GM11168 (cell line): Measurements from ENCODE around the gene PLLP.

ENCODE experiments used
- in situ Hi-C: fragments of 300-500 bp; cut with MboI; formaldehyde crosslinking; loops from one replicate; pipeline ENCODE4 v1.12.0; 2022; ENCODE audit warnings: low sequenced_read_pairs; ENCODE audit not compliant: unreplicated experiment

The PLLP gene

DNA sequence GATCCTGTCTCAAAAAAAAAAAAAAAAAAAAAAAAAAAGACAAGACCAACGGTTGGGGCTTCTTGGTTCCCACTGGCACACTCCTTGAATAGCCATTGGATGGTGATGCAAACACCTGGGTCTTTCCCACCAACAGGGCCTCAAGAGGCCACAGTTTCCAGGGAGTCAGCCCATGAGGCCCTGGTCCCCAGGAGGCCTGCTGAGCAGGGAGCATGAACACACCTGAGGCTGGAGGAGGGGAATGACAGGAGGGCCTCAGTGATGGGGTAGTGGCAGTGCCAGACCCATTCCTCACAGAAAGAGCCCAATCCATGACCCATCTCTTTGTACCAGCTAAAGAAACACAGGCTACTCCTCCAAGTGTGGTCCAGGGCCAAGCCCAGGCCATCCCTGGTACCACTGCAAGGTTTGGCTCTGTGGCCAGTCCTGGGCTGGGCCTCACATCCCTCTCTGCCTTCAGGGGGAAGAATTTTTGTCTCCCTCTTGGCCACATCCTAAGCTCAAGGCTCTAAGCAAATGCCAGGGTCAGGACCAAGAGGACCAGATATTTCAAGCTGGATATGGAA lies 25.5 kb downstream of the PLLP start:
- in situ Hi-C loops = no loop called here

DNA sequence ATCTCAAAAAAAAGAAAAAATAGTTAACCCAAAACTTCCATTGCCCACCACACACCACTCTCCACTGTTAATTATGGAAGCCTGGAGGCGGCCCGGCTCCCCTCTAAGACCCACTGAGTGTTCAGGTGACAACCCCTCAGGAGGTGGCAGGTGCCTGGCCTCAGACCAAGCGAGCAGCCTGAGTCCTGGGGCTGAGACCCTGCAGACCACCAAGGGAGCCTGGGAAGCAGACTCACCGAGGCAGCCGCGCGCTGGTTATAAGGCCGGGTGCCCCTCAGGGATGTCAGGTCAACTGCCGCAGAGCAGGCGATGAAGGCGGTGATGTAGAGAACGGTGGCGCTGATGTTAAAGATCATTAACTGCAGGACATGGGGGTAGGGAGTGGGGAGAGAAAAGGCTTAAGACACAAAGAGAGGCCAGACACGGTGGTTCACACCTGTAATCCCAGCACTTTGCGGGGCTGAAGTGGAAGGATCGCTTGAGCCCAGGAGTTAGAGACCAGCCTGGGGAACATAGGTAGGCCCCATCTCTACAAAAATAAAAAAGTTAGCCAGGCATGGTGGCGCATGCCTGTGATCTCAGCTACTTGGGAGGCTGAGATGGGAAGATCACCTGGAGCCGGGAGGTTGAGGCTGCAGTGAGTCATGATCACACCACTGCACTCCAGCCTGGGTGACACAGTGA lies 26.1 kb downstream of the PLLP start:
- in situ Hi-C loops = no loop called here

DNA sequence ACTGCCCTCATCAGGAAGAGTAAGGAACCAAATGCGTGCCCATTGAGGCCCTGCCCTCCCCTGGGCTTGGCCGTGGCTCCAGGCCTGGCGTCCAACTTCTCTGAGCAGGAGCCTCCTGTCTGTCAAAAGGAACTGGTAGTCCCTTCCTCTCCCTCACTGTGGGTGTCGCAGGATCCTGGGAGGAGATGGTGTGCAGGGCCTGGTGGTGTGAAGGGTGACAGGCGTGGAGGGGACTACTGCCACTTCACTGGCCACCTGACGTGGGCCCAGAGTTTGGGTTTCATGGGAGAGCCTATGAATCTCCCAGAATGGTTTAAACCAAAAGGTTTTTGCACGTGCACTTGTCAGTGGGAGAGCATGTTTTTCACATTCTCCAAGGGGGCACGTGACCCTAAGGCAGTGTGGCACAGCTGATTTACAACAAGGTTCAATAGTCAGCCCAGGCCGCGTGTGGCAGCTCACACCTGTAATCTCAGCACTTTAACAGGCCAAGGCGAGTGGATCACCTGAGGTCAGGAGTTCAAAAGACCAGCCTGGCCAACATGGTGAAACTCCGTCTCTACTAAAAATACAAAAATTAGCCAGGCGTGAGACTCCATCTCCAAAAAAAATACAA lies 26.9 kb downstream of the PLLP start:
- in situ Hi-C loops = no loop called here

DNA sequence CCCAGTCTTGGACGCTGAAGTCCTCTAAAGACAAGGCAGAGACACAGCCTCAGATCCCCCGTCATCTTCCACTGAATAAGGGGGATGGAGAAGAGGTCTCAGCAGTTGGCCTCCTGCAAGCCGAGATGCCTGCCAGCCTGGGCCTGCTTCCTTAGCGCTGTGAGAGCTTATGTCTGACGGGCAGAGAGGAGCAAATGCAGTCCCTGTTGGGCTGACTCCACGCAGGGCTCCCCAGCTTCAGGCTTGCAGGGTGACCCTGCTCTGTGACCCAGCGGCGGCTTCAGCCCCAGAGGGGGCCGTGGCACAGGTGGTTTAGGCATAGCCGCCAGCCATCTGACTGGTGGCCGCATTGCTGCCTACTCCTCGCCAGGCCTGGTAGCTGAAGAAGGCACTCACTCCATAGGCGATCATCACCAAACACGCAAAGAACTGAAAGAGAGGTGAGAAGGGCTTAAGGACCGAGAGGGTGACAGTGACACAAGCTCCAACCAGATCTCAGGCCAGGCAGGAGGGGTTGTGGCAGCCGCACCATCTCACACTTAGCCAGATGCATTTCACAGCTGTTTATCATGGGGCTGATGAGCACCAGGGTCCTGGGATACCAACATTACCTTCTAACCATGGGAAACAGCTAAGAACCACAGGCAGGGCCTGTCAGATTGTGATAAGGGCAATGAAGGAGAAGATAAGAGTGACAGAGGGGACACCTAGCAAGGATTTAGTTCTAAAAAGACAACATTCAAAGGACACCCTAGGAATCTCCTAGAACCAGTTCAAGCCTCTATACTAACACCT lies 27.7 kb downstream of the PLLP start:
- in situ Hi-C loops = no loop called here

DNA sequence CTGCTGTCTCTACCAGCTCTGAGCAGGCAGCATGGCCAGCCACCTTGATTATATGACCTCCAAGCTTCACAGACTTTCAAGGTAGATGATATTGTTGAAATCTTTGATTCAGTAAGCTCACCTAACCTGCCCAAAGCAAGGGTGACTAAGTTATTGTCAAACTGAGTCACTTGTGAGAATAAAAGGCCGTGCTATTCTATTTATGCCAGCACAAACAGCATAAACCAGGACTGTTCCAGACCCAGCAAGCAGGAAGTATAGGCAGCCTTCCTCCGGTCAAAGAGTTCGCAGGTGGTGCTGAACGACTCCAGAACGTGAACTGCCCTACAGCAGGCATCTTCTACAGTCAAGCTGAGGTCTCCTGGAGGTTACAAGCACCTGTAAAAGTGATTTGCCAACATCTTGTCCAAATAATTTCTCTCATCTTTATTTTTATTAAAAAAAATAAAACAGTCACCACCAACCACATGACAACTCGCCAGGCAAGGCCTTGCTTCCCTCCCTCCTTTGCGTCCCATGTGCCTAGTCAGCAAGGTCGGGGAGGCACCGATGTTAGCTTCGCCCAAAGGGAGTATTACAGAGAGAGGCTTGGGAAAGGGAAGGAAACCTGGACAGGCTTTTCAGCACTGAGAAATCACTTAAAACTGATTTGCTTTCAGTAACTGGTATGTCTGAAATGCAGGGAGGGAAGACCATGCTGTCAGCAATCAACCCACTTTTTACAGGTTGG lies 28.6 kb downstream of the PLLP start:
- in situ Hi-C loops = no loop called here

DNA sequence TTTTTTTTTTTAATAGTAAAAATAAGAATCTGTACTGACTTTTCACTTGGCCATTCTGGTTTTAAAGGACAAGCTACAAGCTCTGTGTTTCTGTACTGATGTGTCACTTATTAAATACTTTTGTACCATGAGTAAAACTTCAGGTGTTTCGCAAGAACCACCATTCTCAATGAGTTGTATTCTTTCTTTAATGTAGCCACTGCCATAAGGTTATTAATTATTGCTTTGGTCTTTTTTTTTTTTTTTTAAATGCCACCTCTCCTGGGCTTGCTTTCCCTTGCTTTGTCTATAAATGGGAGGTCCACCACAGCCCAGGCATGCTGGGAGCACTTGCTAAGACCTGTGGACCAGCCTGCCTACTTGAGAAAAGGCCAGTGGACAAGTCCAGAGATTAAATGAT lies 31.0 kb downstream of the PLLP start:
- in situ Hi-C loops = no loop called here

DNA sequence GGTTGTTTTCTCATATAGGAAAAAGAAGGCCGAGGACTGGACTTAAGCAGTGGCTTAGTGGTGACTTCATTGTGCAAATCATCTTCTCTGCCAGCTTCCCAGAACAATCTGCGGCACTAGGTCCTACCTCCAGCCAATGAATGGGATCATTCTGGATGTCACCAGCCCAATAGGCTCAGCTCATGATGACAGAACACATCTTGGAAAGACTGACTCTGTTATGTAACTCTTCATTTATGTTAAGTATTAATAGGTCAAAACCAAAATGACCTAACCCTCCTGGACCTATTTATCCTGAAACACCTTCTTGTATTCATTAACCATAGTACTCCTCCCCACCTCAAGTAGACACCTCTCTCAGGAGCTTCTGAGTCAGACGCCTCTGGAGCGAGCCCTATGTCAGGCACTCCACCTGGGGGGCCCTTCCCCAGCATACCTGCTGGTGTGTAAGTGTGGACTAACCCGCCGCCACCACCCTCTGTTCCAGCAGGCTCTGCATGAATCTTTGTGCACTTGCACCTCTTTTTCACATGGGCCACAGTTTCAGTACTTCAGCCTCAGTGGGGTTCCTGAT lies 32.2 kb downstream of the PLLP start:
- in situ Hi-C loops = no loop called here

DNA sequence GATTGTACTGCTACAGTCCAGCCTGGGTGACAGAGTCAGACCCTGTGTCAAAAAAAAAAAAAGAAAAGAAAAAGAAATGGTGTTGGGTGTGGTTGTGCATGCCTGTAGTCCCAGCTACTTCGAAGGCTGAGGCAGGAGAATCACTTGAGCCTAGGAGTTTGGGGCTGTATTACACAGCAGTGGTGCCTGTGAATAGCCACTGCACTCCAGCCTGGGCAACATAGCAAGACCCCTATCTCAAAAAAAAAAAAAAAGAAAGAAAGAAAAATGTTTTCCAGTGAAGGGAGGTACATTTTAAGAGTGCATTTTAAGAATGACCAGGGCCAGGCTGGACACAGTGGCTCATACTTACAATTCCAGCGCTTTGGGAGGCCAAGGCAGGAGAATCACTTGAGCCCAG lies 33.1 kb downstream of the PLLP start:
- in situ Hi-C loops = no loop called here

DNA sequence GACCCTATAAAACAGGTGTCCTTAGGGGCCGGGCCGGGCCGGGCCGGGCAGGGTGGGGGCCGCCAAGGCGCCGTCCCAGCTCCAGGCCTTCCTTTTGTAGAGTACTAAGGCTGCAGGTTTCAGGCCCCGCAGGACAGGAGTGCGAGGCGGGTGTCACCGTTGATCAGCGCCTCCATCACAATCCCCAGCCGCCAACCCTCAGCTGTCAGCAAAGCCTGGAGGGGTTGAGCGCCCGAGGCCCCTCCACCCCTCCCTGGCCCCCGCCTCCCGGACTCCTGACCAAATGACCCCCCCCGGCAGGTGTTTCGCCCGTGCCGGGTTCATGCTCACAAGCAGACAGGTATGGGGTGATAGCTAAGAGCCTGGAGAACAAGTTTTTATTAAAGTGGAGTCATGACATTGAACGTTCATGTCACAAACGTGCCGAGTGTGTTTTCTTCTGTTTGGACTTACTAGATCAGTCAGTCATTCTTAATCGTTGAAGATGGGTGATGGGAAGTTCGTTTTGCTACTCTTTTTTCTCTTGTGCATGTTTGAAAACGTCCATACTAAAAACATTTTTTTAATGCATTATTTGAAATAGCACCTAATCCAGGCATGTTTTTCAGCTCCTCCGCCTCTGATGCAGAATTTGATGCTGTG lies 38.9 kb downstream of the PLLP start:
- in situ Hi-C loops = no loop called here

DNA sequence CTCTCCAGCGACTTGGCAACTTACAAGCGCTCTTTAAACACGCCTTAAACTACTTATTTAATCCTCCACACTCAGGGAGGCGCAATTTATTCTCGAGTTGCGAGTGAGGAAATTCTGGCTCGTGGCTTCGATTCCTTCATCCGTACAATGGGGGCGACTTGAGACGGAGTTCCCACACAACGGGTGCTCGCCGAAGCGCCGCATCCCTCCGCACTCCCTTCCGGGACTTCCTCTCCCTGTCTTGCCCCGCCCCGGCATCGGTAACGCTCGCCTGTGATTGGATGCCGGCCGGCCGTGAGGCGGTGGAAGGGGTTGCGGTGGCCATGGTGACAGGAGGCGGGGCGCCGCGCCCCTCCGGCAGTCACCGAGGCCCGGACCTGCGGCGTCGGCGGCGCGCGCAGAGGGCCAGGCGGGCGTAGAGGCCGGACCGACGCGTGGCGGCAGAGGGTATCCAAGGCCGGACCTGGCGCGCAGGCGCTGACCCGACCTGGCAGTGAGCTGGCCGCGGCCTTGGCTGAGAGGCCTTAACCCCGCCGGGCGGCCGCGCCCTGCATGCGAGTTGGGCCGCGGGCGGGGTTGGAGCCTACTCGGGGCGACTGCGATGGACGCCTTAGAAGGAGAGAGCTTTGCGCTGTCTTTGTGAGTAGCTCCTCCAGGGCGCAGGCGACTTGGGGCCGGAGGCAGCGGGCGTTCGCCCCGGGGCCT lies 39.6 kb downstream of the PLLP start, which contains the start of gene ARL2BP:
ARL2BP (plus strand) TSS at position 493 of the 705 bp plus-strand sequence; CDS start at position 602, 109 bp downstream.
- in situ Hi-C loops = no loop called here

DNA sequence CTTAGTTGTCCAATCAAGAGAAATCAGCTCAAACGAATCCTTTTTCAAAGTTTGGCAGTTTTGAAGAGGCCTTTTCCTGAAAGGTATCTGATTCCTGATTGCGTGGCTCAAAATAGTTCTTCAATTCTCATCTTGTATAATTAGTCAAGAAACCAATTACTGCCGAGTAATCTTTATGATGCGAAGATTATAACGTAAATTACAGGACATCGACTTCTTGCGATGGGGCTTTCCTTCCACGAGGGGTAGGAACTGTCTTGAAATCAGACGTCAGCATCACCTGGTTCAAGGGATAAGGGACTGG lies 40.1 kb downstream of the PLLP start:
- in situ Hi-C loops = no loop called here

DNA sequence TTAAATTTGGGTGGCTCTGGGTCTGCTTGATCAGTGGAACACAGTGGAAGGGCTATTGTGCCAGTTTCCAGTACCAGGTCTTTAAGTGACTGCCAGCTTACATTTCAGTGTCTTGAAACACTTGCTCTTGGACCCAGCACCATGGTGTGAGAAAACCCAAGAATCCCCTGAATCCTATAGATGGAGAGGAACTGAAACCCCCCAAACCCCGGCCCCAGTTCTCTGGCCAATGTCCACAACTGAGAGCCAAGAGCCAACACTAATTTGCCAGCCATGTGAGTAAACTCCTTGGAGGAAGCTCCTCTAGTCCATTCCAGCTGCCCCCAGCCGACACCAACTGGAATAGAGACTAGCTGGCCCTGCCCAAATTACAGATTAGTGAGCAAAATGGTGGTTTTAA lies 41.8 kb downstream of the PLLP start:
- in situ Hi-C loops = no loop called here

DNA sequence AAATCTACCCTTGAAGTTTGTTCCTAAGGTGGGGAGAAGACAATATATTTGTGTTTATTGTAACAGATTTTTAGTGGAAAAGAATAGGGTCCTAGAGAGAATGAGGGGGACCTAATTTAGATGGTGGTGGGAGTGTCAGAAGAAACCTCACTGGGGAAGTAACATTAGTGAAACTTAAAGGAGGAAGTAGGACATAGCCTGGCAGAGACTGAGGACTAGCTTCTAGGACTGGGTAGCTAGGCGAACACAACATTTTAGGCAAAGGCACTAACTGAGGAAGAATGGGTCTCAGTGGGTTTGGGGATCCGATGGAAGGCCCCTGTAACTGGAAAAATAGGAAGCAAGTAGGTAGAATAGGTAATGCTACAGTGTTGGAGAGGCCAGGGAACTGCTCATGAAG lies 43.6 kb downstream of the PLLP start:
- in situ Hi-C loops = no loop called here

DNA sequence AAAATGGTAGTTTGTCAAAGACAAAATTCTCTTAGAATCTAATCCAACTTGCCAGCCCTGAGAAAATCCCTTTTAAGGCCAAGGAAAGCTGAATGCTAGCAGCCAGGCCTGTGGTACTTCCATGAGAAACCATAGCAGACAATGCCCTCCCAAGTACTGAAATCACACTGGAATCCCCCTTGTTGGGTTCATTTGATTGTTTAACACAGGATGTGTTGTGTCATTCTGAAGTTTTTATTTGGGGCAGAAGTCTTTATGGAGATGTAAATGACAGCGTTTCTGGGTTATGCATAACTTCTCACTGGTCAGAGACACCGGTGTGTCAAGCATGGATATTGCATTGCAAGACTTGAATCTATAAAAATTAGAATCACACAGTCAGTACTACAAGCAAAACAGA lies 45.4 kb downstream of the PLLP start:
- in situ Hi-C loops = no loop called here

DNA sequence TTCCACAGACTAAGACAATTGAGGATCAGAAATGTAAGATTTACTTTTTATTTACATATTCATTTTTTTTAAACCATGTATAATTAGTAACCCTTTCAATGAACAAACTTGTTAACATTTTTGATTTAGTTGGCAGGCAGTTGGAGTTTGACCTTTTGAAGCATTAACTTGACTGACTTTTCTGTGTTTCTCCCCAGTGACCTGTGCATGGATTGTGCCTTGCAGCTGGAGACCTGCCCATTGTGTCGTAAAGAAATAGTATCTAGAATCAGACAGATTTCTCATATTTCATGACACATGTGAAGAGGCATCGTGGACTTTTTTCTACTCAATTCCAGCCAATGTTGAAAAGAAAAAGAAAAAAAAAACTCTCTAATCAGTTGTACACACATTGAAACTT lies 45.8 kb downstream of the PLLP start:
- in situ Hi-C loops = no loop called here

DNA sequence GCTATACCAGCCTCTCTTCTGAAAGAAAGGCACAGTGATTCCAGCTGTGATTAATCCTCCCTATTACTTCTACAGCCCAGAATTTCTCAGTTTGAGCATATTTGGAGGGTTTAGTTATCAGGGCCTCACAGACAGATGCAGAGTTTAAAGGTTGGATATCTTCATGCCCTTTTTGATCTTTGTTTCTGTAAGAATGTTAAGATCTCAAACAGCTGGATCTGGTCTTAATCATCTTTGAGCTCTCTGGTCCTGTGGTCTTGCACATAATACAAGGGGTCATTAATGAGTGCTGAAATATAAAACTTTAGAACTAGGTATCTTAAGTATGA lies 48.5 kb downstream of the PLLP start:
- in situ Hi-C loops = no loop called here

DNA sequence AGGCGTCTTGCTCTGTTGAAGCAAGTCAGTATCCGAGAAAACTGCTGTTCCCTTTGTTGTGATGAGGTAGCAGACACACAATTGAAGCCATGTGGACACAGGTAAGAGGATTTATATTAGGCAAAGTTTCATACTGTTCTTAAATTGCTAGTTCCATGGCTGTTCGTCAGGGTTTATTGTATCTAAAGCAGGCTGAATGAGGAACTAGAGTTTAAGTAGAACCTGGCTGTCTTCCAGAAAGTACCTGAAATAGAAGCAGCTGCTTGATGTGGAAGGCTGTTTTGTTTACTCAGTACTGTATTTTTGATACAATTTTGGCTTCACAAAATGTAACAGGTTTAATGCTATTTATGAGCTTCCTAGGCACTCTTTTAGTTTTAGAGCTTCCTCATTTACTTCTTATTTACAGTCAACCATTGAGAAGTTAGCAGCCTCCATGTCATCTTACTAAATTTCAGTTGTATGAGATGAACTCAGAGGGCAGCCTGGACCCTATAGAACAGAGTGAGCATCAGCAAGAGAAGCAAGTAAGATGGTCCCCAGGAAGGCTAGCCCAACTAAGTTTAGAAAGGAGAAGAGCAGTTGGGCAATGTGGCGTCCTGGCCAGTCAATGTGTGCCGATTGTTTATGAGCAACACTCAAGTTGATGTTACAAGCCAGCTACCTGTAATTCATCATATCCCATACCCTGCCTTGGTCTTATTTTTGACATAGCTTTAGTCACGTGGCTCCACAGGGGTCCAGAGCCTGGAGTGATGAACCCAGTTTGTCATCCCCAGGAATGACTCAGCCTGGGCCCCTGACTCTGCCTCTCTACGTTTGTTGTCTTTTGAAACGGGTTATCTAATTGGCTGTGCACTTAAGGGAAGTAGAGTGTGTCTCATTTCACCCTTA lies 49.1 kb downstream of the PLLP start:
- in situ Hi-C loops = no loop called here

DNA sequence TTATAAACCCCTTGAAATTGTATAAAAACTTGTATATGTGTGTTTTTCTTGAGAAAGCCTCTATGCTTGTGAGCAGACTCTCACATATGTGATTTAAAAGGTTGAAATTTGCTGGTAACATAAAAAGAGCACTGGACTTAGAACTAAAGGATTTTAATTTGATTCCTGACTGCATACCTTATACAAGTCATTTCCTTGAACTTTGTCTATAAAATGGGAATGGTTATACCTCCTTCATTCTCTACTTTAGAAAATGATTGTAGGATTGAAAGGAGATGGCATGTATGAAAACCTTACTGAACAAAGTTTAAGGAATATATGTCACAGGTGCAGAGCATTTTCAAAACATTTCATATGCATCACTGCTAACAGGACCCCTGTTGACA lies 49.8 kb downstream of the PLLP start:
- in situ Hi-C loops = no loop called here
